Stimulated activated CD8-positive, alpha-beta memory T cell treated with anti-CD3 and anti-CD28 coated beads, Interleukin-12 subunit alpha, Interleukin-12 subunit beta, amount 100 ng/mL, for 4 hours (primary cell): ENCODE results near the gene SHROOM3.

ENCODE experiments used
- DNase-seq: peaks from one replicate; pipeline ENCODE4 v3.0.0-alpha.2; 2020; ENCODE audit warnings: low read depth

The SHROOM3 gene

GRCh38 chr4:76663824-76664223 lies 228.8 kb downstream of the SHROOM3 start:
- DNase-seq, result no peak

GRCh38 chr4:76665153-76665552 lies 230.1 kb downstream of the SHROOM3 start:
- DNase-seq, result no peak

- DNase-seq, result no peak
Observed at GRCh38 chr4:76665721-76666120, 230.7 kb downstream of the SHROOM3 start.

- no peak for DNase-seq
Observed at GRCh38 chr4:76666944-76667532, 232.0 kb downstream of the SHROOM3 start.

GRCh38 chr4:76670631-76671030 lies 235.6 kb downstream of the SHROOM3 start:
- DNase-seq, result no peak

GRCh38 chr4:76673362-76673761 lies 238.3 kb downstream of the SHROOM3 start:
- no peak for DNase-seq

- no peak for DNase-seq
Observed at GRCh38 chr4:76674983-76675382, 240.0 kb downstream of the SHROOM3 start.

- DNase-seq, result no peak
Observed at GRCh38 chr4:76677571-76678326, 242.7 kb downstream of the SHROOM3 start.

- DNase-seq, result no peak
Observed at GRCh38 chr4:76679691-76680090, 244.7 kb downstream of the SHROOM3 start.

GRCh38 chr4:76680952-76681351 lies 245.9 kb downstream of the SHROOM3 start:
- DNase-seq, result no peak

GRCh38 chr4:76681996-76682395 lies 247.0 kb downstream of the SHROOM3 start:
- DNase-seq, result no peak

- no peak for DNase-seq
Observed at GRCh38 chr4:76683144-76683543, 248.1 kb downstream of the SHROOM3 start.

GRCh38 chr4:76687746-76688448 lies 252.9 kb downstream of the SHROOM3 start:
- no peak for DNase-seq

GRCh38 chr4:76688619-76689144 lies 253.7 kb downstream of the SHROOM3 start:
- no peak for DNase-seq

GRCh38 chr4:76689145-76689817 lies 254.3 kb downstream of the SHROOM3 start:
- DNase-seq, result no peak

- DNase-seq, result no peak
Observed at GRCh38 chr4:76690011-76690905, 255.2 kb downstream of the SHROOM3 start.

- no peak for DNase-seq
Observed at GRCh38 chr4:76690906-76691275, 255.9 kb downstream of the SHROOM3 start.

GRCh38 chr4:76691807-76692582 lies 257.0 kb downstream of the SHROOM3 start:
- no peak for DNase-seq

GRCh38 chr4:76692761-76693160 lies 257.7 kb downstream of the SHROOM3 start:
- no peak for DNase-seq

GRCh38 chr4:76694056-76694455 lies 259.0 kb downstream of the SHROOM3 start:
- DNase-seq, result no peak

GRCh38 chr4:76696109-76696508 lies 261.1 kb downstream of the SHROOM3 start:
- no peak for DNase-seq
